NCI-H2107 treated with DMSO at 0.1 percent for 48 hours (cell line): ENCODE results near the gene CYP2B6.
"Not testable (repeated sequence)": the region's sequence is repeated elsewhere in the genome, so short reads cannot be mapped to it uniquely, and the experiment has no call there.

Experiments
- DNase-seq: peaks from one replicate; lab custom pipeline; 2025; ENCODE audit not compliant: unreplicated experiment; lab: John Stamatoyannopoulos, UW

CYP2B6 gene

DNA sequence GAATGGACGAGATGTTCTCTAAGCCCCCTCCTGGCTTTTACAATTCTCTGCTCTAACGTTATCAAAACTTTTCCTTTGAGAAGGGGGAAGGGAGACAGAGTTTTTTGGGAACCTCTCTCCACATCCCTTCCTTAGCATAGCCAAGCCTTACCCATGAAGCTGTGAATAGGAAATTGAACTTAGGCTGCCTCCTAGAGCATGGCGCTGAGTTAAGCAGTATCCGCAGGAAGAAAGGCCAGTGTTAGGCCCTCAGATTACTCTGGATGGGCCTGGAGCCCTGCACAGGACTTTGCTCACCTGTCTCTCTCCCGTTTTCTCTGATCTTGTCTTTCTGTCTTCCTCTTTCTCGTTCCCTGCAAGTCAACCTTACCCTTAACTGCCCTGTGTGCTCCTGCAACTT lies 39.6 kb downstream of the CYP2B6 start:
- no peak for DNase-seq

DNA sequence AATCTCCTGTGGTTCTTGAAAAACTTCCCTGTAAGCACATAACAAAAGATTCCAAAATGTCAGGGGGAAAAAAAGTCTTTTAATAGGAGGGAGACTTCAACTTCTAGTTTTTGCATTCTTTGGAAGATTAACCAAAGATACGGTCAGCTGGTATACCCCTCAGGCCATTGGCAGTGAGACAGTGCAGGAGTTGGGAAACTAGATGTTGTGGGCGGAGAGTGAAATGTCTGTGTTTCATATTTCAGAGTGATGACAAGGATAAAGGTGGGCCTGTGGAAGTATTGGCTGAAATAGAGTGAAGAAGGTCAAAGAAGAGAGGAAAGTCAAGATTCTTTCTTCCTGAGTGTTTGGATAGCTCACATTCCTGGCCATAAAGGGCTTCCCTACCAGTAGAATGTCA lies 40.8 kb downstream of the CYP2B6 start:
- no peak for DNase-seq

DNA sequence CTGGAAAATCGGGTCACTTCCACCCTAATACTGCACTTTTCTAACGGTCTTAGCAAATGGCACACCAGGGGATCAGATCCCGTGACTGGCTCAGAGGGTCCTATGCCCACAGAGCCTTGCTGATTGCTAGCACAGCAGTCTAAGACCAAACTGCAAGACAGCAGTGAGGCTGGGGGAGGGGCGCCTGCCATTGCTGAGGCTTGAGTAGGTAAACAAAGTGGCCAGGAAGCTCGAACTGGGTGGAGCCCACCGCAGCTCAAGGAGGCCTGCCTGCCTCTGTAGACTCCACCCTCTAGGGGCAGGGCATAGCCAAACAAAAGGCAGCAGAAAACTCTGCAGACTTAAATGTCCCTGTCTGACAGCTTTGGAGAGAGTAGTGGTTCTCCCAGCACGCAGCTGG lies 42.2 kb downstream of the CYP2B6 start:
- DNase-seq, result not testable (repeated sequence)

DNA sequence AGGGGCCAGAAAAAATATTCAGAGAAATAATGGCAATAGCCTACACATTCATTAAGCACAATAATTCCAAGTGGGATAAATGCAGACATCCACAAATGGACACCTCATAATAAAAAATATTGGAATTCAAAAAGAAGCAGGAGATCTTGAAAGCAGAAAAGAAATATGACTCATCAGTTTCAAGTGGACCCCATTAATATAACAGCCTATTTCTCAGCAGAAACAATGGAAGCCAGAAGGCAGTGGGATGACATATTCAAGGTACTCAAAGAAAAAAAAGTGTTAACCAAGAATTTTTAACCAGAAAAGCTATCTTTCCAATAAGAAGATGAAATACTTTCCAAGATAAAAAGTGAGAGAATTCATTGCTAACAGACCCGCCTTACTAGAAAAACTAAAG lies 48.7 kb downstream of the CYP2B6 start:
- DNase-seq, result no peak

DNA sequence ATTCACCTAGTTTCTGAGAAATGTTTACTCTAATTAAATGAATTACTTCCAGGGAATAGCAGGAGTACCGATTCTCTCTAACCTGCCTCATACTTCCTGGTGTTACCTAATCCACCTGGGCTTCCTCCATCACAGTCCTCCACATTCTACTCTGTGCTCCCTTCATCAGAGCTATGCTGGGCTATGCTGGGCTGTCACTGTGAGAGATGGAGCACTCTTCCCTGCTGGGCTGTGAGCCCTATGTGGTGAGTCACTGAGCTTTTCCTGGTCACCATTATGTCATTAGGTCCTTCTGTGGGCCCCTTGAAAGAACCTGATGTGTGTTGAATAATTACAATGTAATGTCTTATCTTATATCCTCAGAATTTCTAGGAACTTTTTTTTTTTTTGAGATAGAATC lies 54.0 kb downstream of the CYP2B6 start:
- DNase-seq, result not testable (repeated sequence)

DNA sequence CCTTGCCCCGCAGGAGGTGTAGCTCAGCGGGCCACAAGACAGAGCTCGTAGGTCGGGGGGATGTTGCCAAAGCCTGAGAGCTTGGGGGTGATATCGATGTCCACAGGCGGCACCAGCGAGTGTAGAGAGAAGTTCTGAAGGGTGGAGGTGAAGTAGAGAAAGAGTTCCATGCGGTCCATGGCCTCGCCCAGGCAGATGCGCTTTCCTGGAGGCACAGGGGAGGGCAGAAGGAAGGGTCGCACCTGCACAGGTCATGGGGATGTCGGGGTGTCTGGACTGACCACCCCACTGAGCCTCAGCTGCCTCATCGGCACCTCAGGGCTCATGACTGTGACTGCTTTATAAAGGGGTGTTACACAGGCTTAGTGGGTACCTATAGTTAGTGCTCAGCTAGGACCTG lies 59.3 kb downstream of the CYP2B6 start:
- DNase-seq, result no peak

DNA sequence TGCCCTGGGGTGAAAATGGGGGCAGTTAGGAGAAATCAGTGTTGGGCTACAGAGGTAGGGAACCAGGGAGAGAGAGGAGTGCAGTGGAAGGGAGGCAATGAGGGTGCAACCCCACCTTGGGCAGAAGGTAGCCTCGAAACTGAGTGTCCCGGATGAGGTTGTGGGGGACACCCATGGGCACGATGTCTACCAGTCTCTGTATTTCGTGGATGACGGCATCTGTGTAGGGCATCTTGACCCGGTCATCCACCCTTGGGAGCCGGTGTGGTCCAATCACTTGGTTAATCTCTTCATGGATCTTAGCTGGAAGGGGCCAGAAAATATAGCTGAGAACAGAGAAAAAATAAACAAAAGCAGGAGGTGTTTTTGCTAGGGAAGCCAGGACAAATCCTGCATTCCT lies 61.1 kb downstream of the CYP2B6 start:
- not testable (repeated sequence) for DNase-seq

DNA sequence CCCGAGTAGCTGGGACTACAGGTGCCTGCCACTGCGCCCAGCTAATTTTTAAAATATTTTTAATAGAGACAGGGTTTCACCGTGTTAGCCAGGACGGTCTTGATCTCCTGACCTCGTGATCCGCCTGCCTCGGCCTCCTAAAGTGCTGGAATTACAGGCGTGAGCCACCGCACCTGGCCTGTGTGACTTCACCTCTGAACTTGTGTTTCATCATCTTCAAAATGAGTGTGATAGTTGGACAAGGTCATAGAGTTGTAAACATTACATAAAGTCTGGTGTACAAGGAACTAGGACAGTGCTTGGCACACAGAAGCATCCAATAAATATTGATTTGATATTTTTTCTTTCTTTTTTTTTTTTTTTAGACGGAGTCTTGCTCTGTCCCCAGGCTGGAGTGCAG lies 62.2 kb downstream of the CYP2B6 start:
- not testable (repeated sequence) for DNase-seq

DNA sequence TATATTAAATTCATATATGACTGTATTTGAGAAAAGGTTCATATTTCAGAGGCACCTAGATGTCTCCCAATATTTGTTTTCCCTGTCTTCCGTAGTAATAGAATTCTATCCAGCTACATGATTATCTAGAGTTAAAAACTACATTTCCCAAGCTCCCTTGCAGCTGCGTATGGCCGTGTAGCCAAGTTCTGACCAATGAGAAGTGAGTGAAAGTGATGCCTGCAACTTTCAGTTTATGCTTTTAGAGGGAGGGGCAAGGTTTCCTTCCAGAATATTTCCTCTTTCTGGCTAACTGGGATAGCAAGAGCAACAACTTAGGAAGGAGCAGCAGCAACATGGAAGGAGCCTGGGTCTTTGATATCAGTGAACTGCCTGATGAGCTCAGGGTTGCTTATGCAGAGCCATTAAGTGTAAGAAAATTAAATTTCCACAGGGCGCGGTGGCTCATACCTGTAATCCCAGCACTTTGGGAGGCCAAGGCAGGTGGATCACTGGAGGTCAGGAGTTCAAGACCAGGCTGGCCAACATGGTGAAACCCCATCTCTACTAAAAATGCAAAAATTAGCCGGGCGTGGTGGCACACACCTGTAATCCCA lies 74.0 kb downstream of the CYP2B6 start:
- no peak for DNase-seq
